Activated T-cell treated with anti-CD3 and anti-CD28 coated beads for 24 hours (primary cell): ENCODE data around the gene SCT.

Experiments
- DNase-seq: peaks from one replicate; pipeline ENCODE4 v3.0.0-alpha.2; 2020; ENCODE audit warnings: low read depth

SCT gene

GRCh38 chr11:643849-644738 is 17.1 kb upstream of the SCT start:
- no peak for DNase-seq

GRCh38 chr11:643366-643765 is 16.4 kb upstream of the SCT start:
- DNase-seq = no peak

GRCh38 chr11:641806-642370 is 14.9 kb upstream of the SCT start:
- DNase-seq = no peak

GRCh38 chr11:640021-640706 is 13.2 kb upstream of the SCT start:
- no peak for DNase-seq

- DNase-seq = no peak
These were observed 12.5 kb upstream of the SCT start for GRCh38 chr11:639332-639955.

- DNase-seq = no peak
These were observed 11.8 kb upstream of the SCT start for GRCh38 chr11:638631-639331.

- no peak for DNase-seq
These were observed 10.9 kb upstream of the SCT start for GRCh38 chr11:637593-638521.

GRCh38 chr11:637333-637592 is 10.3 kb upstream of the SCT start:
- DNase-seq = no peak

- DNase-seq = no peak
These were observed 9.7 kb upstream of the SCT start, which contains the start of gene DRD4 for GRCh38 chr11:636511-637332. TSS of gene DRD4 (plus strand) at chr11:637269. CDS start at chr11:637305, 36 bp downstream.

- no peak for DNase-seq
These were observed 9.0 kb upstream of the SCT start for GRCh38 chr11:635945-636510.

GRCh38 chr11:630871-631270 is 3.9 kb upstream of the SCT start:
- DNase-seq = no peak

GRCh38 chr11:629237-629583 is 2.2 kb upstream of the SCT start:
- no peak for DNase-seq

- DNase-seq = no peak
These were observed 1.1 kb upstream of the SCT start for GRCh38 chr11:628056-628455.

- no peak for DNase-seq
These were observed 261 bp upstream of the SCT start for GRCh38 chr11:627308-627576.

- no peak for DNase-seq
These were observed 1.2 kb downstream of the SCT start for GRCh38 chr11:625636-626268.

GRCh38 chr11:624705-625635 is 2.0 kb downstream of the SCT start, which contains the start of gene CDHR5:
TSS of gene CDHR5 (minus strand) at chr11:624955. CDS start at chr11:624902, 53 bp downstream.
- DNase-seq = no peak

GRCh38 chr11:623999-624704 is 2.8 kb downstream of the SCT start:
- no peak for DNase-seq

GRCh38 chr11:623349-623869 is 3.6 kb downstream of the SCT start:
- no peak for DNase-seq
